ENCODE measurements around the gene USP44. TPM values are rescaled to one million over a fixed set of nuclear protein-coding genes. Genes with fewer than 3 reads are reported as not detected.

USP44 gene
- polyA plus RNA-seq, 12 donors, result 0.49 to 2.8 (median 1.3) TPM; not detected in 2

GRCh38 chr12:95548539-95549391 is 2.5 kb downstream of the USP44 start:
- DNase-seq, result peak; percentile 10

DNA sequence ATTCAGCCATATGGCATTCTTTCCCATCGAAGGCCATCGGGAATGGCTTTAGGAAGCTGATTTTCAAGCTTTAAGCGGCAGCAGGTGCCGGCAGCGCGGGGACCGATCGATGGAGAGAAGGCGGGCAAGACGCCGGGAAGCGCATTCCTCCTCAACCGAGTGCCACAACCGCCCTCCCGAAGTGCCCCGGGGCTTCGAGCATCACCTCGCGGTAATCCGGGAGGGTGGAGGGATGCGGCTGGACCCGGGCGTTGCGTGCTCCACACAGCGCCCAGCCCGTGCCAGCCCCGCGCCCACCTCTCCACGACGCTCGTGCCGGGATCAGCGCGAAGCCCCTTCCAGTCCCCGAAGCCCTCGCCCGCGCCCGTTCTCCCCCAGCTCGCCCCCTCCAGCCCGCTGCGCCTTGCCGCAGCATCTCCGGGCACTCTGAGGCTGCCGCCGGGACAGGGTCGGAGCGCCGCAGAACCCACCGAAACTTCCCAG is 3.2 kb downstream of the USP44 start:
- DNase-seq, result peak; percentile 14

DNA sequence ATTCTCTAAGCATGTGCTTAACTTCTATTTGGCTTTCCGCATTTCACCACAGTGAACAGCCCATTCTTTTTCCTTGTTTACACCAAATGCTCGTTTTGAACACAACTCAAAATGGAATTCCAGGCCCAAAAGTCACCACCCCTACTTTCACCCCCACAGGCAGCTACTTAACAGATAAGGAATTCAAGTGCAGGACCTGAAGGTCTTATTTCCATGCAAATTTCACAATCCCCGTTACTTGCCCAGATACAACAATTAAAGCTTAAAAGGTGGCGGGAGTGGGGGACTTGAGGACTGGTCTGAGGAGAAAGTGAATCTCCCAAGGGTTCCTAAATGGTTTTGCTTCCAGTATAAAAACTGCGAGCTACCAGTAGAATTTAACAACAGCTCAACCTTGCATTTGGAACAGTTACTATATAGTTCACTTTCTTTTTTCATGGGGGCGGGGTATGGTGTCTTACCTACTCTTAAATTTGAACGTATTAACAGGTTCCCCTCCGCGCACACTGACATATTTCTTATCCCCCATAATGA is 3.7 kb downstream of the USP44 start:
- DNase-seq, result no peak

DNA sequence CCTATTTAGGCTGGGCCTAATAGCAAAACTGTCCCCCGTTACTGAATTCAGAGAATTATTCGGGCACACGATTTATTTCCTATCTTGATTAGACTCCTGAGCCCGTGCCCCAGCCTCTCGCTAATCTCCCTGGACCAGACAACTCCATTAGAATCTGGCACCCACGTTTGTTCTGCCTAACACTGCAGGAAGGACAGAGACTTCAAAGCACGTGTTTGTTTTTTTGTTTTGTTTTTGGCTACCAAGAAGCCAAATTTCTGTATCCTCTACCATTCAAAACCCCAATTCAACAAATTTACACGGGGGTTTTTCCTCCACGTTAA is 4.8 kb downstream of the USP44 start:
- no peak for DNase-seq

DNA sequence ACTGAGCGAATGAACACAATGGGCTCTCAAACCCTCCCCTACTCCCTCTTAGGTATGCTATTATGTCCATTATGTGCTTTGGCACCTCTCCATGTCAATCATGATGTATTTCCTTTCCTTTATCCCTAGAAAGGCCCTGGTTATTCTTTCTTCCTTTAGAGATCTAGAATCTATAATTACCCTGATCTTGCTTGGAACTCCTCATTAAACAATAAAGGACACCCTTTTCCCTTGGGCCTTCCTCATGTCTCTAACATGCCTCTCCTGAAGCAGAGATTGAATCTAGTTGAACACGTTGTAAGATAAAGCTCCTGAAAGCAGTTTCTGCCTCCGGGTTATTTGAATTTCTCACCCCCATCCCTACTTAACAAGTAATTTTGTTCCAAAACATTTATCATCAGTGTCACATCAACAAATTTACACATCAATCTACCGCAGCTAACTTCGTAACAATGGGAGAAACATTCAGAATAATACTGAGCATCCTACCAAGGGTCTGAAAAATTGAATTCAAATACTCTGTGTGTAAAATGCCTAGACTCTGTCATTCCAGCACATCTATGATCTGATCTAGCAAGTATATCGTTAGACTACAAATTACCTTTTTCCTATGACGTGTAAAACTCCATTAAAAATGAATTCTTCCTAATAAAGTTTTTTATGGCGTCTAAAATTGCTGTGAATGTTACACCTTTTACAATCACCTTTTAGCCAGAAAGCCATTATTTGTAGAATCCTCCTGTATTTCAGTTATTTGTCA is 5.4 kb downstream of the USP44 start:
- no peak for DNase-seq

- DNase-seq, result no peak
Observed at GRCh38 chr12:95545303-95545702, 6.0 kb downstream of the USP44 start.

GRCh38 chr12:95544756-95545155 is 6.5 kb downstream of the USP44 start:
- DNase-seq, result no peak

- no peak for DNase-seq
Observed at GRCh38 chr12:95543305-95543704, 8.0 kb downstream of the USP44 start.

DNA sequence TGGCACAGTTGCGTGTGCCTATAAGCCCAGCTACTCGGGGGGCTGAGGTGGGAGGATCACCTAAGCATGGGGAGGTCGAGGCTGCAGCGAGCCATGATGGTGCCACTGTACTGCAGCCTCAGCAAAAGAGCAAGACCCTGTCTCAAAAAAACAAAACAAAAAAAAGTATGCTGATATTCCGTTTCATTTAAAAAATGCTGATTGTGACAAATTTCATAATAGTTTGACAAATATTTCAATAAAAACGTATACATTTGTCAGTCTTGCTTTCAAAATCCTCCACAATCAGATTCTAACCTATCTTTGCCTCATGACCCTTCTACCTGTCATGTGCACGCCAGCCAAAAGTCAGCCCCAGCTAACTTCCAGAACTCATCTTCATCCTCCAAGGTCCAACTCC is 9.8 kb downstream of the USP44 start:
- no peak for DNase-seq

DNA sequence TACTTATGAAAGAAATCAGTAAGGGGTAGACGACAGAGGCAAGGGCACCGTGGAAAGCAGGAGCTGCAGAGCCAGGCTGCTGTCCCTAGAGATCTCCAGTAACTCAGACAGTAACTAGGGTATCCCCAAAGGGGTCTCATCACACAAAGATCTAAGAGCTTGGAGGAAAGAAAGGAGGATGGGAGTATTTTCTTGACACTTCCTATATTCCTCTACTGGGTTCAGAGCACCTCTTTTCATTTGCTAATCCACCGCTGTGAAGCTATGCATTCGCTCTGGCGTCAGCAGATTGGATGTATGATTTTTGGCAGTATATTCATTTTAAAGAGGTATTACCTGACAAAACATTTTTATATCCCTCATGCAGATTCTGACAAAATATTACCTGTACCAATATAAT is 12.6 kb downstream of the USP44 start:
- DNase-seq, result no peak

GRCh38 chr12:95538006-95538405 is 13.3 kb downstream of the USP44 start:
- DNase-seq, result no peak

DNA sequence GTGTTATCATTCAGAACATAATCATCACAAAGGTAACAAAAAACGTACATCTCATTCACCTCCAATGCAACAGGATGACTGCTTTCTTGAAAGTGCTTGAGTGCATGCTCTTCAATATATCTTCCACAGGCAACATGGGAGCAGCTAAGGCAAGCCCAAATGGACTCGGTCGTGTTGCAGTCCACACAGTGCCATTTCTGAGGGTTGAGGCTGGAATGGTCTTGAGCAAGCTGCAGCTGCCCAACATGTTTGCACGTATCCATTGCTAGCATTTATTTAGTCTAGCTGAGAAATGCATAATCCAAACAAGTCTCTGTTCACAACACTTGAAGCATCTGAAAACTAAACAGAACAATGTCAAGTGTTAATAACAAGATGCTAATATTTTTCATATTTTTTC is 17.3 kb downstream of the USP44 start:
- DNase-seq, result no peak

- no peak for DNase-seq
Observed at GRCh38 chr12:95532851-95533250, 18.4 kb downstream of the USP44 start.

GRCh38 chr12:95529693-95530225 is 21.5 kb downstream of the USP44 start:
- no peak for DNase-seq

GRCh38 chr12:95528431-95528830 is 22.8 kb downstream of the USP44 start:
- no peak for DNase-seq

- no peak for DNase-seq
Observed at GRCh38 chr12:95522692-95523091, 28.6 kb downstream of the USP44 start.

DNA sequence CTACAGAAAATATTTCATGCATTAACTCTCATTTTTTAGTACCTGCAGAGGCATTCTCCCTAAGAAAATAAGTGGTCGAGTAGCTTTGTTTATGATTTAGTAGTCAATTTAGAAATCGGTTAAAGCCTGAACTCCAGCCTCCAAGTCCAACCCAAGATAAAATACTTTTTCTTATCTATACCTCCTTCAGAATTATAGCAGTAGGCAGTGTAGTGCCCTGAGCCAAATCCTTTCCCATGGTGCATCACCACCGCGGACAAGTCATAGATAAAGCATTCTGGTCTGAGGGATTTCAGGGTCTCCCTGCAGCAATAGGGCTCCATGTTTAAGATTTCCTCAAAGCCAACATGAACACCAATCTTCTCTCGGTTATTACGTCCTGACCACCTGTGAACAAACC is 30.5 kb downstream of the USP44 start:
- DNase-seq, result no peak

- no peak for DNase-seq
Observed at GRCh38 chr12:95518944-95519343, 32.3 kb downstream of the USP44 start.

DNA sequence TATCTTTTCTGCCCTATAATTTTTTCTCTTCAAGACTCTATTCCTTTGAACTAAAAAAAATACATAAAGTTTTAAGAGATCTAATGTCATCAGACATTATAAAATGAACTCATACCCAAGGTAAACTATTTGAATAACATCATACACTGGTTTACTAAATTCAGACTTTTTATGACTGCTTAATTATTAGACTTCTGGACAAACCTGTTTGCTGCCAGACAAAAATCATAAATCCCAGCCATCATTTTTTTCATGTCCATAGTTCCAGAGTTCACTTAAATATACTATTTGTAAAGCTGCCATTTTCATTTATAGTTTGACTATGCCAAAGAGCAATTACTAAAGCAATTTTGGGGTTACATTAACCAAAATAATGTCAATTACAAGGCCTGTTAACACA is 34.0 kb downstream of the USP44 start:
- DNase-seq, result no peak

GRCh38 chr12:95516757-95517156 is 34.5 kb downstream of the USP44 start:
- DNase-seq, result no peak

GRCh38 chr12:95515197-95515596 is 36.1 kb downstream of the USP44 start:
- DNase-seq, result no peak

- DNase-seq, result no peak
Observed at GRCh38 chr12:95513599-95513998, 37.7 kb downstream of the USP44 start.

GRCh38 chr12:95511977-95512376 is 39.3 kb downstream of the USP44 start:
- no peak for DNase-seq
